ENCODE measurements around the gene RRM2. TPM values are rescaled to one million over a fixed set of nuclear protein-coding genes. Genes with fewer than 3 reads are reported as not detected.

Gene RRM2
- polyA plus RNA-seq, 2 of the 4 experiments (the other 2 are of a cell fraction) = 84.4 to 111 TPM

DNA sequence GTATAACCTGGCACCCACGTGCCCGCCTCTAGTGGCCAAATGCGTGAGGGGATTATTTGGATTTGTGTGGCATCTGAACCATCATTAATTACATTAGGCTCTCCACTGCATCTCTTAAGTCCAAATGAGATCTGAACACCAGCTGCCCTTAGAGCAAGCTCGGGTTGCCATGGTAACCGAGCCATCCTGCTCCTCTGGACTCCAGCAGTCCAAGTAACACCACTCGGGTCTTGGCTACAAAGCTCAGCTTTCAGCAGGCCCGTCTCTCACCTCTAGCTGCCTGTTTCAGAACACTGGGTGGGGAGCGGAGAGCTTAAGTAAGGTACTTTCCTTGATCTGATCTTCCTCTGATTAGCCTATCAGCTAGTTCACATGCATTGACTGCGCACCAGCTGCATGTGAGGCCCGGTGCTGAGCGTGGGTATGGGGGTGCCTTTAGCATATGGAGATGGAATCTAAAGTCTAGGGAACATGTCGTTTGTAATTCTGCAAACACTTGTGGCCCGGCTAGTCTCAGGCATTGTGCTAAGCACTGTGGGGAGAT, 28.2 kb upstream of the RRM2 start:
- CTCF ChIA-PET = interaction anchor here (1.0 to 19.0 kb wide), 7 partner anchors 18 to 341 kb away, joined by 3 to 612 read pairs (median 4); partner anchors contain the start of gene CYS1
- DNase-seq (ENCODE audit: low read depth in 1 of 2, low spot score in 1 of 2) (peak in 1 of 2 experiments; percentile 20), FAIRE-seq (no peak), ATAC-seq (no peak)
- peaks cover 10% of the 10 kb centered on the region for H3K4me1 ChIP-seq
- H3K27ac ChIP-seq = no peak overlapping the region
- no peak for TF ChIP-seq KDM5A (IDR thresholded peaks at IDR 0.05)
- TF ChIP-seq PBX3 (IDR thresholded peaks at IDR 0.05) = no peak
- TF ChIP-seq HOXA7 (CRISPR knock-in tag; IDR thresholded peaks at IDR 0.05) = no peak
- TF ChIP-seq PHF8 (IDR thresholded peaks at IDR 0.05; ENCODE audit: borderline replicate concordance, low read depth) = no peak
- TF ChIP-seq NPAS2 (CRISPR knock-in tag; IDR thresholded peaks at IDR 0.05; ENCODE audit: borderline replicate concordance) = no peak
- no peak for TF ChIP-seq CEBPB (IDR thresholded peaks at IDR 0.05)
- TF ChIP-seq, protein P1, sequence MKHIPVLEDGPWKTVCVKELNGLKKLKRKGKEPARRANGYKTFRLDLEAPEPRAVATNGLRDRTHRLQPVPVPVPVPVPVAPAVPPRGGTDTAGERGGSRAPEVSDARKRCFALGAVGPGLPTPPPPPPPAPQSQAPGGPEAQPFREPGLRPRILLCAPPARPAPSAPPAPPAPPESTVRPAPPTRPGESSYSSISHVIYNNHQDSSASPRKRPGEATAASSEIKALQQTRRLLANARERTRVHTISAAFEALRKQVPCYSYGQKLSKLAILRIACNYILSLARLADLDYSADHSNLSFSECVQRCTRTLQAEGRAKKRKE (CRISPR knock-in tag; IDR thresholded peaks at IDR 0.05; ENCODE audit: low read depth) = no peak
- TF ChIP-seq, protein P2, sequence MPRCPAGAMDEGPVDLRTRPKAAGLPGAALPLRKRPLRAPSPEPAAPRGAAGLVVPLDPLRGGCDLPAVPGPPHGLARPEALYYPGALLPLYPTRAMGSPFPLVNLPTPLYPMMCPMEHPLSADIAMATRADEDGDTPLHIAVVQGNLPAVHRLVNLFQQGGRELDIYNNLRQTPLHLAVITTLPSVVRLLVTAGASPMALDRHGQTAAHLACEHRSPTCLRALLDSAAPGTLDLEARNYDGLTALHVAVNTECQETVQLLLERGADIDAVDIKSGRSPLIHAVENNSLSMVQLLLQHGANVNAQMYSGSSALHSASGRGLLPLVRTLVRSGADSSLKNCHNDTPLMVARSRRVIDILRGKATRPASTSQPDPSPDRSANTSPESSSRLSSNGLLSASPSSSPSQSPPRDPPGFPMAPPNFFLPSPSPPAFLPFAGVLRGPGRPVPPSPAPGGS (IDR thresholded peaks at IDR 0.05) = no peak
- TF ChIP-seq ZFP36 (IDR thresholded peaks at IDR 0.05; ENCODE audit: borderline replicate concordance, partially characterized antibody) = no peak
- no peak for TF ChIP-seq GATA3 (IDR thresholded peaks at IDR 0.05; ENCODE audit: borderline replicate concordance)
- TF ChIP-seq ZNF302 (CRISPR knock-in tag; IDR thresholded peaks at IDR 0.05) = no peak
- TF ChIP-seq, protein P3, sequence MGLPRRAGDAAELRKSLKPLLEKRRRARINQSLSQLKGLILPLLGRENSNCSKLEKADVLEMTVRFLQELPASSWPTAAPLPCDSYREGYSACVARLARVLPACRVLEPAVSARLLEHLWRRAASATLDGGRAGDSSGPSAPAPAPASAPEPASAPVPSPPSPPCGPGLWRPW (IDR thresholded peaks at IDR 0.05) = no peak
- no peak for TF ChIP-seq SMC3 (IDR thresholded peaks at IDR 0.05)
- no peak for TF ChIP-seq JUNB (IDR thresholded peaks at IDR 0.05)
- TF ChIP-seq CHD4 (IDR thresholded peaks at IDR 0.05; ENCODE audit: borderline replicate concordance) = no peak
- TF ChIP-seq EHF (CRISPR knock-in tag; IDR thresholded peaks at IDR 0.05) = no peak
- no peak for TF ChIP-seq FOSL2 (IDR thresholded peaks at IDR 0.05)
- no peak for TF ChIP-seq FOSL2 (CRISPR knock-in tag; IDR thresholded peaks at IDR 0.05)
- no peak overlapping the region for H3K4me2 ChIP-seq
- POLR2A ChIA-PET = no interaction called here
- WGBS (ENCODE audit: missing lambda C conversion rate) = 81% methylated on average over 13 of the region's 13 CpGs
- H3K9me3 ChIP-seq = no peaks in the 10 kb centered on the region
- H3K4me3 ChIP-seq = no peak overlapping the region

DNA sequence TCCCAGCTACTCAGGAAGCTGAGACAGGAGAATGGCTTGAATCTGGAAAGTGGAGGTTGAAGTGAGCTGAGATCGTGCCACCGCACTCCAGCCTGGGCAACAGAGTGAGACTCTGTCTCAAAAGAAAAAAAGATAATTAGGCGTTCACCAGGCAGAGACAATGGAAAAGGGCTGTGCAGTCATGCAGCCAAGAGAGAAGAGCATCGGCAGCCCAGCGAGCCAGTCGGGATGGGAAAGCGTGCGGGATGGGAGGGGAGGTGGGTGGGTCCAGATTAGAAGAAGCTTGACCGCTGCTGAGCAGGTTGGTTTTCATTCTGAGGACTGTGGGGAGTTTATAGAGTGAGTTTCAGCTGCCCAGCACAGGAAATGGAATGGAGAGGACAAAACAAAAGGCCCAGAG, 27.4 kb upstream of the RRM2 start:
- H3K9me3 ChIP-seq = no peaks in the 10 kb centered on the region
- TF ChIP-seq KDM5A (IDR thresholded peaks at IDR 0.05) (no peak), MAFK (IDR thresholded peaks at IDR 0.05; ENCODE audit: partially characterized antibody) (no peak), POLR2AphosphoS2 (conservative IDR thresholded peaks at IDR 0.05; ENCODE audit: low read length) (no peak), CHD4 (IDR thresholded peaks at IDR 0.05; ENCODE audit: borderline replicate concordance) (no peak), RARB (CRISPR knock-in tag; IDR thresholded peaks at IDR 0.05) (no peak), FOSL2 (IDR thresholded peaks at IDR 0.05) (no peak), FOSL2 (CRISPR knock-in tag; IDR thresholded peaks at IDR 0.05) (no peak), PBX3 (IDR thresholded peaks at IDR 0.05) (no peak)
- 93% methylated on average over 7 of the region's 9 CpGs for WGBS (ENCODE audit: missing lambda C conversion rate)
- DNase-seq (ENCODE audit: low read depth in 1 of 2, low spot score in 1 of 2) (no peak), ATAC-seq (no peak), FAIRE-seq (no peak)
- H3K4me3 ChIP-seq = no peak overlapping the region
- CTCF ChIA-PET = interaction anchor here (0.9 to 19.0 kb wide), 10 partner anchors 19 to 340 kb away, joined by 3 to 612 read pairs (median 4); partner anchors contain the start of gene CYS1
- H3K4me1 ChIP-seq = peaks cover 5% of the 10 kb centered on the region
- no peak overlapping the region for H3K4me2 ChIP-seq
- H3K27ac ChIP-seq = no peak overlapping the region
- POLR2A ChIA-PET = no interaction called here

Measured in A549 (cell line).